ENCODE measurements around the gene CHAC1. TPM values are rescaled to one million over a fixed set of nuclear protein-coding genes. Genes with fewer than 3 reads are reported as not detected.

The CHAC1 gene
- total RNA-seq, 3 donors from 2014 or later, result 0.32 to 11.9 (median 2.9) TPM

GRCh38 chr15:40938536-40938870 lies 14.8 kb upstream of the CHAC1 start:
- H3K4me1 ChIP-seq, result peaks cover 11 to 12% of the 10 kb centered on the region in 2 donors
- no peak for TF ChIP-seq CTCF (IDR thresholded peaks at IDR 0.05)
- no peak for TF ChIP-seq POLR2AphosphoS5 (IDR thresholded peaks at IDR 0.05)
- no peak for TF ChIP-seq POLR2A (IDR thresholded peaks at IDR 0.05)
- no peaks in the 10 kb centered on the region for H3K36me3 ChIP-seq
- H3K4me3 ChIP-seq, result no peak overlapping the region
- intact Hi-C loops (cut with DNase I; ENCODE audit: low total_unique reads), result no loop called here
- peak overlapping the region in 1 of 2 donors; percentile 32 for H3K27ac ChIP-seq
- no peak for DNase-seq (ENCODE audit: low spot score in 2 of 2)
- no peaks in the 10 kb centered on the region for H3K9me3 ChIP-seq
- no peaks in the 10 kb centered on the region for H3K27me3 ChIP-seq

- no peak for DNase-seq (ENCODE audit: low spot score in 2 of 2)
- TF ChIP-seq POLR2AphosphoS5 (IDR thresholded peaks at IDR 0.05), result no peak
- no peak for TF ChIP-seq POLR2A (IDR thresholded peaks at IDR 0.05)
- no peak for TF ChIP-seq CTCF (IDR thresholded peaks at IDR 0.05)
- Histone ChIP-seq H3K9me3 (no peaks in the 10 kb centered on the region), H3K27ac (peak overlapping the region; percentile 54 to 89), H3K27me3 (no peaks in the 10 kb centered on the region), H3K36me3 (no peaks in the 10 kb centered on the region), H3K4me1 (peaks cover 11 to 12% of the 10 kb centered on the region in 2 donors), H3K4me3 (peak overlapping the region in 1 of 3 donors; percentile 10)
- intact Hi-C loops (cut with DNase I; ENCODE audit: low total_unique reads), result no loop called here
Observed at GRCh38 chr15:40940296-40940801, 12.9 kb upstream of the CHAC1 start.

- H3K4me3 ChIP-seq, result peak overlapping the region; percentile 44 to 77 (median 61)
- H3K4me1 ChIP-seq, result peaks cover 11 to 12% of the 10 kb centered on the region in 2 donors
- no peaks in the 10 kb centered on the region for H3K27me3 ChIP-seq
- intact Hi-C loops (cut with DNase I; ENCODE audit: low total_unique reads), result no loop called here
- peak overlapping the region; percentile 85 to 89 for H3K27ac ChIP-seq
- H3K9me3 ChIP-seq, result no peaks in the 10 kb centered on the region
- no peaks in the 10 kb centered on the region for H3K36me3 ChIP-seq
- no peak for DNase-seq (ENCODE audit: low spot score in 2 of 2)
- TF ChIP-seq POLR2A (IDR thresholded peaks at IDR 0.05), result no peak
- TF ChIP-seq POLR2AphosphoS5 (IDR thresholded peaks at IDR 0.05), result no peak
- no peak for TF ChIP-seq CTCF (IDR thresholded peaks at IDR 0.05)
Observed at GRCh38 chr15:40941068-40941527, 12.2 kb upstream of the CHAC1 start.

GRCh38 chr15:40941528-40942336 lies 11.5 kb upstream of the CHAC1 start:
- Histone ChIP-seq H3K4me3 (peak overlapping the region; percentile 44 to 77 (median 61)), H3K9me3 (no peaks in the 10 kb centered on the region), H3K36me3 (no peaks in the 10 kb centered on the region), H3K27me3 (no peaks in the 10 kb centered on the region), H3K4me1 (peaks cover 11 to 12% of the 10 kb centered on the region in 2 donors), H3K27ac (peak overlapping the region; percentile 85 to 89)
- intact Hi-C loops (cut with DNase I; ENCODE audit: low total_unique reads), result no loop called here
- TF ChIP-seq POLR2A (IDR thresholded peaks at IDR 0.05) (no peak), POLR2AphosphoS5 (IDR thresholded peaks at IDR 0.05) (peak in 1 of 3 donors; percentile 73), CTCF (IDR thresholded peaks at IDR 0.05) (peak in 1 of 3 donors; percentile 92)
- peak; percentile 62 to 66 for DNase-seq (ENCODE audit: low spot score in 2 of 2)

GRCh38 chr15:40942337-40942854 lies 10.9 kb upstream of the CHAC1 start:
- H3K4me1 ChIP-seq, result peaks cover 11 to 12% of the 10 kb centered on the region in 2 donors

More at GRCh38 chr15:40942337-40942854, 10.9 kb upstream of the CHAC1 start:
- intact Hi-C loops (cut with DNase I; ENCODE audit: low total_unique reads), result no loop called here
- Histone ChIP-seq H3K9me3 (no peaks in the 10 kb centered on the region), H3K27me3 (no peaks in the 10 kb centered on the region), H3K27ac (peak overlapping the region; percentile 85 to 89), H3K36me3 (no peaks in the 10 kb centered on the region), H3K4me3 (peak overlapping the region; percentile 44 to 77 (median 61))
- DNase-seq (ENCODE audit: low spot score in 2 of 2), result no peak
- TF ChIP-seq POLR2AphosphoS5 (IDR thresholded peaks at IDR 0.05) (no peak), POLR2A (IDR thresholded peaks at IDR 0.05) (no peak), CTCF (IDR thresholded peaks at IDR 0.05) (no peak)

All from breast epithelium (tissue), 4 donors.